HG03175 (cell line): ENCODE results near the gene KCNMA1.

Experiments
- ATAC-seq: cut with Tn5 transposase; IDR thresholded peaks from one replicate; pipeline ENCODE4 v1.9.1; 2021; ENCODE audit warnings: mild to moderate bottlenecking, moderate library complexity; ENCODE audit not compliant: unreplicated experiment

KCNMA1 gene

DNA sequence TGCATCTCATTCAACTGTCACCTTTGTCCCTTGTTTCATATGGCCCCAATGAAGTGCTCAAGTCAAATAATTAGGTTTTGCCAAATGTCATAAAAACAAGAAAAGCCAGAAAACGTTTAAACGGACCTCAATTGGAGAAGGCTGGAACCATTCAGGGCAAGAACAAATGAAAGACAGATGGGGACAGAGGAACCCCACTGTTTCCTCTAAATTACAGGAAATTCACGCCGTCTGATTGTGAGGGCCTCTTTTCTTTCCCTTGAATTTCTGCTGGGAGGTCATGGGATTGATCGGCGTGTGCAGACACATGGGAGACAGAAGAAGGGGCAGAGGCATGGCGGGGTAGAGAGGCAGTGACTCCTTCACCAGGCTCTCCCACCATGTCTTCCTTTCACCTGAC is 656.4 kb downstream of the KCNMA1 start:
- ATAC-seq: no peak

GRCh38 chr10:76977901-76978300 is 659.7 kb downstream of the KCNMA1 start:
- no peak for ATAC-seq

DNA sequence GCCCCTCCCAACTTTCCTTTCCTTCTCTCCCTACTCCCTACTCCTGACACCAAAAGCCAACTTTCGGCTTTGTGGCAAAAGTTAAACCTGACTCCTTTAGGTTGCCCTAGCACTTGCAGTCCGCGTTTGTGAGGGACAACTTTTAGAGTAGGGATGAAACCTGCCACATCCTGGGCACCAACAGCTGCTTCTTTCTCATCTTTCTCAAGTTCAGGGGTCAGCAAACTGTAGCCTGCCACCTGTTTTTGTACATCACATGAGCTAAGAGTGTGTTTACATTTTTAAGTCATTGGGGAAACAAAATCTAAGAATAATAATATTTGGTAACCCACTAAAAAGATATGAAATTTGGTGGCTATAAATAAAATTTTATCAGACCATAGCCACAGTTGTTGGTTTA is 660.6 kb downstream of the KCNMA1 start:
- no peak for ATAC-seq

DNA sequence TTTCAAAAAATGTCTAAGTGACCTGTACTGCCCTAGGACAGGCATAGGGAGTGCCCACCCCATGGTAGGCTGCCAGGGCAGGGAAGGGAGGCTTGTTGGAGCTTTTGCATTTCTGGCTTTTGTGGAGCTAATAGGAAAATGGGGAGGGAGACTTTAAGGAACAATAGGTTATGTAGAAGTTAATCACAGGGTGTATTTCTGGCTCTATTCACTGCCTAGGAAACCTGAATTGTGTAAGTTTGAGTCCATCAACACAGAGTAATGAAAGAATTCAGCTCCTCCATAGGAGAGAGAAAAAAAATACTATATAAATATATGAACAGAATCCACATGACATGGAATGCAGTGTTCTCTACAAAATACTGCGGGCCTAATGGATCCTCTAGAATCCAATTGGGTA is 661.5 kb downstream of the KCNMA1 start:
- ATAC-seq: no peak

DNA sequence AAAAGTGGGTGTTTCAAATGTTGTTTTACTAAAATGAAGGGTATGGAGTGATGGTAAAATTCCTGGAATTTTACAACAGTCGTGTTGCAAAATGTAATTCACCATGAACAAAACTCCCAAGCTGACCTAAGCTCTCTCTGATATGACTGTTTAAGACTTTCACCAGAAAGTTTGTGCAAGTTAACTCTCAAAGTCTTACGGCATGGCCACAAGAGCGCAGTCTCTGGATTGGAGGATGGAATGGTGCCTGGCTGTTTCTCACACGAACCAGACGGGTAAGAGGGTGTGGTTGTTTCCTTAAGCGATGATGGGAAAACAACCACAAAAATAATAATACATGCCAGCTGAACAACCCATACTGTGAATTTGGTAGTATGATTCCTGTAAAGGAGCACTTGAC is 662.5 kb downstream of the KCNMA1 start:
- no peak for ATAC-seq

- no peak for ATAC-seq
Measured at GRCh38 chr10:76974017-76974691, 663.5 kb downstream of the KCNMA1 start.

DNA sequence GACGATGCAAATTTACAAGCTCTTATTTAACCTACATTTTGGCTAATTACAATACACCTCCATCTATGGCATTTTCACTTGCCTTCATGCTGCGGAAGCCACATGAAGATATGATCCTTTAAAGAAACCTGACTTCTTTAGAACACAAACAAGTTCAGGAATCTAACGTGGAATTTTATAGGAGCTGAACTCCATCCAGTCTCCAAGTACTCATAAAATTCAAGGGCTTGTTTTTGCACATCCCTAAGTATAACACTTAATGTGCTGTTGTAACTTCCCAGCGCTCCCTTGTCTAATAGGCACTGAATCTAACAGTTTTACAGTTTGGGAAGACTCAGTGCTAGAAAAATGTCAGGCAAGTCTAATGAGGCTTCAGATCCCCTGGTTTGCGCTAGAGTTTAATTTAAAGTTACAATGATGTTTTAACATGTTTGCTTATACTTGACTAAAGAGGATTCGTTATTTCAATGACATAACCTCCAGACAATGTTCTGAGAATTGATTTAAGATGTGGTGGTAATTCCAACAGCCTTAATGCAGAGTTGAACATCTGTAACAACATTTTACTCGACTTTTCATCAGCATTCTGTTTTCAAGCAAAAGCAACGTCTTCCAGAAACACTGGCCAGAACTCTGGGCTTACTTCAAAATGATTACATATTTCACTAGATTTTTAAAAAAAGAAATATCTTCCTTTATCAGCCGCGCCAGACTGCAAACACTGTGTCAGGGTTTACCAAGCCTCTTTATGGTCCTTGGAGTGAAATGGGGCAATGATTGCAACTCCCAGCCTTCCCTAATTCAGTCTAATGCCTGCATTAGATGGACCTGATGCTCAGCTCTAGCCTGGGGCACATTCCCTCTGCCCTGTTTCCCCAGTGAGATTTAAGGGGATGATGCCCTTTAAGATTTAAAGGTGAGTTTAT is 664.3 kb downstream of the KCNMA1 start:
- no peak for ATAC-seq

DNA sequence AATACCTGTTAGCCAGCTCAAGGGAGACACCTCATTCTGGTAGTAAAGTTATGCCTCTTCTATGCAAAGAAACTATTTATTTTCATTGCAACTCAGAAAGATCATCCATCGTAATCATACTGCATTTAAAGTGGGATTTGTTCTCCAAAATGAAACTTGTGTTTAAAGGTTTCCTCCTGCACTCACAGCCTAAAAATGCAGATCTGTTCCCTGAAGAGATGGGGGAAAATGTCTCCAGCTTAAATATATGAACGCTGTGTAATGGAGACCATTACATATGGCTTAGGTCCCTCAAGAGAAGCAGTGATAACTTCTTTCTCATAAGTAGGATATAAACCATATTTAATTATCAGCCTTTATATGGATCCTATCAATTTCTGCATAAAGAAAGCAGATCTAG is 665.1 kb downstream of the KCNMA1 start:
- no peak for ATAC-seq

DNA sequence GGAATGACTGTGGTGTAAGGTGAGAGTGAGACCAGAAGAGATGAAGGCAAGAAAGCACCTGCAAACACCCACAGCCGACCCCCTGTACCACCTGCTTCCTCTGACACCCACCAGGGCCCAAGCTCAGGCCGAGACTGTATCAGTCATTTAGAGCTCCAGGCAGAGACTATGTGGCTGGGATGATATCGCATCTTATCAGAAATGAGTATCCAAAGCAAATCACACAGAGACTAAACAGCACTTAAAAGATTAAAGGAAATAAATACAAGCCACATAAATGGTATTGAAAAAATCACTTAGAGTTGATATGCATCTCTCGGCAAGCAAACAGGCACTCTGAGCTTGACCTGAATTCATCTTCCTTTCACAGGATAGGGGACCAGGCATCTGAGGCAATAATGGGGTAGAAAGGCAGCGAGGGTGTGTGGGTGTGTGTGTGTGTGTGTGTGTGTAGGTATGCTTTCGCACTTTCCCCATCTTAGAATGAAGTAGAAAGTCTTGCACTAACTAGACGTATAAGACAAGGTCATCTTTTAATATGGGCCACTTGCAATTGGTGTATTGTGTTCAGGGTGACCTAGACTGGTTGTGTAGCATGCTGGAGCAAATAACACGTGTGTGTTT is 665.9 kb downstream of the KCNMA1 start:
- no peak for ATAC-seq

DNA sequence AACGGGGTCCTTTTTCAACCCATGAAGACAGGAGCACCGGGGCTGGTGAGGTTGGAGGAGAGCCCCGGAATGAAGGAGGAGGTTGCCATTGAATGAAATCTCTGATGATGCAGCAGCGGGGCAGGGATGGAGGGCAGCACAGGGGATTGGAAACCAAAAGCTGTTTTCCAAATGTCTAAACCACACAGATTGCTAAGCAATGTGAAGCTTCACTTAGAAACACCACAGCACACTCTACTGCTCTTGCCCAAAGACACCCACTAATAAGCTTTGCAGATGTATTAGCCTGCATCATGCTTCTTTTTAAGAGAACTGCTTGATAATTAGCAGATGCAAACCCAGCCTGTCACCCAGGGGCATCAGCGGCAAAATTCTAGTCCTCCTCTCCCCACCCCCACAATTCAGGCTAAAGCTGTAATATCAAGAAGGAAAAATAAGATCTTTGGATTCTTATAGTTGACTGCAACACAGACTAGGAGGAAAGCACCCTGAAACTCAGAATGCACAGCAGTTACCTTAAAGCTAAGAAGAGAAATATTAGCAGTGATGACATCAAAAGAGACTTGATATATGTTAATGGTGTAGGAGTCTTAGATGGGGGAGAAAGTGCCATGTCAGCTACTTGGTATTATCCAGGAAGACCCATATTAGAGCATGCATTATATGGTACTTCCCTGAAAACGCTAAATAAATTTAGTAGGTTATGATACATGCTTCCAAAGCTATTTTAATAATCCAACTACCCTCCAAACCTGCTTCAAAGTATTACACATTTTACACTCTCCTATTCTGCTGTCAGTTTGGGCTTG is 666.7 kb downstream of the KCNMA1 start:
- no peak for ATAC-seq

GRCh38 chr10:76969366-76969948 is 668.2 kb downstream of the KCNMA1 start:
- no peak for ATAC-seq

DNA sequence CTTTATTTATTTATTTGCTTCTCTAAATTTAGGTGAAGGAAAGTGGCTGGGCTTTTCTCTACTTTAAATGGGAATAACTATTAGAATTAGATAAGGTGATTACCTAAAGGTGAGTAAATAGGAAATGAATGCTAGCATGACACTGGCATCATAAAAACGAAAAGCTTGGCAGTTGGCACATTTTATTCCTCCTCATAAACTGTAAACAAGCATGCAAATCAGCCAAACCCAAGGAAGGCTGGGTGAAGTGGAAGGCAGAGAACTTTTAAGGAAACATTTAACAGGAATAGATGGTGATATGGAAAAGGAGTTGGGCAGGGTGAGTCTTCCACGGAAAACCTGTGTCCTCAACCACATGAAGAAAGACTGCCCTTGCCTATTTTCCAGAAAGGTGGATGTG is 669.1 kb downstream of the KCNMA1 start:
- ATAC-seq: no peak

DNA sequence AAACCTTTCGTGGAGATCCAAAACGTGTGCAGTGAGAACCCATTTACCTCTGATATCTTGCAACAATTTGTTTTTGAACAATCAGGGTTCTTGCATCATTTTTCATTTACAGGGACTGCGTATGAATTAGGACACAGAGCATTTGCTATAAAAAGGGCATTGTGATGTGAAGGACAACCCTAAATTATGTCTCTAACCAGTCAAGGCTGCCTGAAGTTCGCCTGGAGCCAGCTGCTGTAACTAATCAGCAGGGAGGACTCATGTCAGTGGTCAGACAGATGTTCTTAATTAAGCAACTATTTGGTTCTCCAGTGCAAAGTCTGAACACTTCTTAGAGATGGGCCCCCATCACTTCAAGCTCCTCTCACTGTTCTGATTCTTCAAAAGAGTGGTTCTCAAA is 674.8 kb downstream of the KCNMA1 start:
- ATAC-seq: no peak

GRCh38 chr10:76961841-76962240 is 675.8 kb downstream of the KCNMA1 start:
- ATAC-seq: no peak

GRCh38 chr10:76959111-76959510 is 678.5 kb downstream of the KCNMA1 start:
- no peak for ATAC-seq

GRCh38 chr10:76954838-76955237 is 682.8 kb downstream of the KCNMA1 start:
- ATAC-seq: no peak

- ATAC-seq: no peak
Measured at GRCh38 chr10:76950354-76950753, 687.3 kb downstream of the KCNMA1 start.

- ATAC-seq: no peak
Measured at GRCh38 chr10:76946270-76946669, 691.3 kb downstream of the KCNMA1 start.

DNA sequence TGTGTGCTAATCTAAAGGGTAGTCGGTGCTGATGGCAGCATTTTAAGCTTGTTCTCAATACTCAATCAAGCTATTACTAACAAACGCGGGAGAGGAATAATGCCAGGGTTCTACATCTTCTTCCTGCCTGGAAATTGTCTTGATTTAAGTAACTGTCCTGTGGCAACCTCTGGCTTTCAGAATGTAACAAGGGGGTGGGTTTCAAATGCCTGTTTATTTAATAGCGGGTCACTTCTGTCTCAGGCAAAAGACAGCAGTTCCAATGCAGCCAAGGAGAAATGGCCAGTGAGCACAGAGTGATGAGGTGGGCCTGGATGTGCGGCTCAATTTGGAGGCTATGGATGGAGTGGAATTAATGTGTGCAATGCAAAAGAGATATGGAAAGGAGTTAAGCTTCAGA is 692.4 kb downstream of the KCNMA1 start:
- no peak for ATAC-seq

GRCh38 chr10:76944640-76945039 is 693.0 kb downstream of the KCNMA1 start:
- ATAC-seq: no peak
